NCI-H128 (cell line): ENCODE data around the gene EPS8L3.

Experiments used
- DNase-seq: peaks from one replicate; lab custom pipeline; 2025; ENCODE audit not compliant: unreplicated experiment; lab: John Stamatoyannopoulos, UW

EPS8L3 gene

DNA sequence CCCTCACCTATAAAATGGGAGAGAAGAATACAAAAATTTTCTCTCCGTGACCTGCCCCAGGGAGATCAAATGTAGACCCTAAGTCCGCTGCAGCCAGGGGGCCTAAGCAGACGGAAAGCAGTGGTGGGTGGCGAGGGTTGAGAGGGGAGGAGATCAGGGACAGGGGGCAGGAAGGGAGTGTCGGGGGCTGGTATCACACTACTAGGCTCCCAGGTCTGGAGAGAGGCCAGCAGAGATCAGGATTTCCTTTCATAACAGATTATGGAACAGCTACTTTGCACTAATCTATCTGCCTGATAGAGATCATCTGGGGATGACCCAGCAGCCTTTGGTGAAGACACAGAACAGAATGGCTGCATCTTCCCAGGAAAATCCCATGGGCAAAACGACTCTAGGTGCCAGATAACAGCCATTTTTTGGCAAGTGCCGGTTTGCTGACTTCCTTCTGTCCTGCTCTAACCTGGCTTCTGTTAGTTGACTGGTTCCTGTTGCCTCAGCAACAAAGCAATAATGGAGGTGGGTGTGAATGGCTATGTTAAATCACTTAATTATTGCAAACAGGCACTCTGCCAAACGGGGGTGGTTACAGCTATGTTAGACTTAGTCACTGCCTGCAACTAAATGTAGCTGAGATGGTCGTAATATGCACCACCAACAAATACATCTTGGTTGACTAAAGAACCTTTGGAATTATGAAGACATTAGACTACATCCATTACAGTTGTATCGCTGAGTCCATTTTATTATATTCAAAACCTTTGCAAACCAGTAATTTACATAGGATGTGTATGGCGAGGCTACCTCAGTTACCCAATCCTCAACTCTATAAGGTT, 30.0 kb upstream of the EPS8L3 start:
- no peak for DNase-seq

DNA sequence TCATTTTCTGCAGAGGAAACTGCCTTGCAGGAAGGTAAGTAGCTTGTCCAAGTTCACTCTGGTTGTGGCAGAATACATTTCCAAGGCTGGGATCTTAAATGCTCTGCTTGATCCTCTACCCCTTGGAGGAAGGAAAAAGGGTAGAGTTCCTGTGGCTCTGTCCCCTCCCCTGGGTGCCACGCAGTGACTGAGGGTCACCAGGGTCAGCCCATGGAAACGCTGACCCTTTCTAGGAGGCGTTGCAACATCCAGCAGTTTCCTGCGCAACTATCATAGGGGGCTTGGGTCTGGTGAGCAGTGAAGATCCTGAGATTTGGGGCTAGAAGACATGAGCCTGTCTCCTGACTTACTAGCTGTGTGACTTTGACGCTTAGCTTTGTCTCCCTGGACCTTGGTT, 29.4 kb upstream of the EPS8L3 start:
- DNase-seq = no peak

DNA sequence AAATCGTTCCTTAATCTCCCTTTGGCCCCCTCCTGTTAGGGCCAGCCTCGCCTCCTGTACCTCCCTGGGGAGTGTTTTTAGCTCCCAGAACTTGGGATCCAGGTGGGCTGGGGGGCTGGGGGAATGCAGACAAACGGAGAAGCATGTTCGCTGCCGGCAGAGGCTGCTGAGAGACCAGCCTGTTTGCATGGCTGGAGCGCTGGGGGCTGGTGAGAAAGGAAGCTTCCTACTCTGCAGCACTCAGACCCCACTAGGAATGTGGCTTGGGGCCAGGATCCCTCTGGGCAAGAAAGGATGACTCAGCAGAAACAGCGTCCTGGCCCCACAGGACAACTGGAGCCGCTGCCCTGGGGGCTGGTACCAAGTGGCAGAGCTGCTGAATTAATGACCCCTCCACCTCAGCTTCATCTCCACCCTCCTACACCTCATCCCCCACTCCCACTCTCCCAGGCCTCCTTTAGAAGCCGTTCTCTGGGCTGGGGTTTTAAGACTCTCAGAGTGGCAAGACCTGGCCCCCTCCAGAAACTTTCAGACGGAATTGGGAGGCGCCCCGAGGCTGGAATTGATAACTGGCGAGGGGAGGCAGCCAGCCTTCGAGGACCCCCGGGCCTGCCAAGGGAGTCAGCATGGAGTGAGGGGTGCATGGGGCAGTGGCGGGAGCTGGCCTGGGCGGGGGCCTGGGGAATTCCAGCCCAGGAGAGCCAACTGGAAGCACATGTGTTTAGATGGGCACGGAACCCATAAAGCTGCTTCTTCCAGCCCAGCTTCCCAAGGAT, 28.5 kb upstream of the EPS8L3 start:
- no peak for DNase-seq

DNA sequence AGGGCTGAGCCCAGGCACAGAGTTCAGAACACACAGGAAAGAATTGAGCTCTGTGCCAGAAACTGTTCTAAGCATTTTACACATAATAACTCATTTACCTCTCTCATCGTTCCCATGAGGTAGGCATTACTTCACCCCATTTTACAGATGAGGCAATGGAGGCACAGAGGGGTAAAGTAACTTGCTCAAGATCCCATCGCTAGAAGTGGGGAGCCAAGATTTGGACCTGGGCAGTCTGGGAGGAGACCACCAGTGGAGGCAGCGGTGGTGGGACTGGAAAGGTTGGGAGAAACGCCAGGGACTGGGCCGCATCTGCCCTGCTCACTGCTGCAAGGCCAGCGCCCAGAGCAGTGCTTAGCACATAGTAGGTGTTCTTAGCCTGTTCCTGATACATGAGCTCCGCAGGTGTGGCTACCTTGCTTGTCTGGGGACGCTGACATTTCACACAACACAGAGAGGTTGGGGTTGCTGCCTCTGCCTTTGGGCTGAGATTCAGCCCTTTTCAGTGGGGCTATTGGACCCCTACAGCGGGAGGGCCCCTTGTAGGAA, 27.8 kb upstream of the EPS8L3 start:
- no peak for DNase-seq

DNA sequence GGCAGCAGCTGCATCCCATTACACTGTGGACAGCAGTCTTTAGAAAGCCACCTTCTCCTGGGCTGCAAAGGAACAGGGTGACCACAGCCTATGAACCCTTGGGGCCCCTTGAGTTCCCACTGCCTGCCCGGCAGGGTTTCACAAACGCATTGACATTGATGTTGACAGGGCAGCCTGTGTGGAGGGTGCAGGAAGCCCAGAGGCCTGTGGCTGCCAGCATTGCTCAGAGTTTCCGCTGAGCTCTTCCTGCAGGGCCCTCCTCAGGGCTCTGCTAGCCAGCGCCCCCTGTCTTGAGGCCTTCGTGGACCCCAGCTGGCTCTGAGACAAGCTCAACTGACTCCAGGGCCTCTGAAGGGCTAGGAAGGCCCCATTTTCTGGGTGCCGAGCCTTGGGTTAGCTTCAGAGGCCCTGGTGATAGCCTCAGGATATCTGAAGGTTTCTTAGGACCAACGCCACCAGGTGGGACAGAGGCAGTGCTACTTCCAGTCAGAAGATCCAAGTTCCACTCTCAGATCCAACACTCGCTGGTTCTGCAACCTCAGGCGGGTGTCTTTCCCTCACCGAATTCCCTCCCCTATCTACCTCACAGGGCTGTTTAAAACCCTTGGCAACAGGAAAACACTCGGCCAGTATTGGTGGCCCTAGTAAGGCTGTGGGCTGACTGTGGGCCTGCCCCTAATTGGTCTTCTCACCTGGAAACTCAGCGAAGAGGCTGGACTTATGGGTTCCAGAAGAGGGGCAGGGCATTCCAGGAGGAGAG, 27.2 kb upstream of the EPS8L3 start:
- no peak for DNase-seq

DNA sequence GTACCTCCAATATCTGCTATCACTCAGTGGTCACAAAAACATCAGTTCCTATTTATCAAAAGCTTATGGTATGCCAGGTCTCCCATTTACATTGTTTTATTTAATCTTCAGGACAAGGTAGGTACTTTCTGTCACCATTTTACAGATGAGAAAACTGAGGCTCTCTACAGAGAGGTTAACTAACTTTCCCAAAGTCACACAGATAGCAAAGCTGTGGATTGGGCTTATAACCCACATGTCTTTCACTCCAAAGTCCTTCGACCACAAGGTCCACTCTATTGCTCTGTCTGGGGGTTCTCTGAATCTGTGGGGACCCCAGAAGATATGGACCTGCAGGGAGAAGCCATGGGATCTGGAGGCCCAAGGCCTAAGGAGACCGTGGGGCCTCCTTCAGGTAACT, 26.6 kb upstream of the EPS8L3 start:
- no peak for DNase-seq

DNA sequence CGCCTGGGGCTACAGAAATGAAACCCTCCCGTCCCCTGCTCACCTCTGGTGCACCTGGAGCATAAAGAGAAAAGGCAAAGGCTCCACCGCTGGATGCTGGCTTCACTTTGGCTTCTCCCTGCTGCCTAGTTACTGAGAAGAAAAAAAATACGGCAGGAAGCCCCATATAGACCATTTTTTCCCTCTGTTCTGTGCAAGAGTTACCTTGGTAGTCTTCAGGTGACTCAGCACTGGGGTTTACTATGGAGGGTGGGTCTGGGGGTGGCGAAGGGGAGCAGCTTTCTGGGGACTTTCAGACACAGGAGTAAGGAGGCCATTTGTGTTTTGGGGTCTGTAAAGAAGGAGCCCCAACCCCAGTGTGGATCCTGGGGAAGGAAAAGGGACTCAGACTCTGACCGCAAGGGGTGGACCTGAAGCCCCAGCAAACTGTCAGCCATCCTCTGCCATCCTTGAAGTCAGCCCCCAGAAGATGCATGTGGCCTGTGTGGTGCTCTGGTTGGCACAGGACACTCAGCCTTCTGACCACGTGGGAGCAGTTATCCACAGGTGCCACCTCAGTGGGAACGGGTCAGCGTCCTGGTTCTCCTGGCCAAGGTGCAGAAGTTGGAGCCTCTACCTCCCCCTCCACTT, 25.9 kb upstream of the EPS8L3 start:
- DNase-seq = no peak

DNA sequence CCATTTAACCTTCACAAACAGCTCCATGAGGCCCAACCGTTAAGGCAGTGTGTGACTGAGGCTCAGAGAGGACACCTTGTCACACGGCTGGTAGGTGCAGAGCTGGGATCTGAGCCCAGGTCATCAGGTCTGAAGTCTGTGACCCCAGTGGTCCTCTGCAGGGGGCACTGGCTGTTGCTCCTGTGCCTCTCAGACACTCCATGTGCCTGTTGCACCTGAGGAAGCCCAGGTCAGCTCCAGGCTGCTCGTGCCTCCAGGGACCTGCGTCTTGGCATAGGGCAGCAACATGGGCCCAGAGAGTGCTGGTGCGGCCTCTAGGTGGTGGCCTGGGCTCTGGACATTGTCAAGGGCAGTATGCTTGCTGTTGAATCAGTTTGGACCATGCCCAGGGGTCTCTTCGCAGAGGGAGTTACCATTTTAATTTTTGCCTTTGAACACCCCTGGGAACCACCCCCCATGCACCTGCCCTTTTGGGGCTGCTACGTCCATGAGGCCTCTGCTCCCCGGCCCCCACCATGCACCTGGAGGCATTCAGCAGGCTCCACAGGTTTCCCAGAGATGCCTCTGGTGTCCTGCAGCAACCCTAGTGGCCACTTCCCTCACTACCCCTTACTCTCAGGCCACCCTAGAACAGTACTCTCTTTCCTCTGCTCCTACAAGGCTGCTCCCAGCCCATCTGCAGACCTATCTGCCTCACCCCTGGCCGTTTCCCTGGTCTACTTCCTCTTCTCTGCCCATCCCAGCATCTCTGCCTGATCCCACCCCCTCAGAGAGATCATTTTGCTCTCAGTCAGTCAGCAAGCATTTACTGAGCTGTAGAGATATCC, 25.2 kb upstream of the EPS8L3 start:
- no peak for DNase-seq

DNA sequence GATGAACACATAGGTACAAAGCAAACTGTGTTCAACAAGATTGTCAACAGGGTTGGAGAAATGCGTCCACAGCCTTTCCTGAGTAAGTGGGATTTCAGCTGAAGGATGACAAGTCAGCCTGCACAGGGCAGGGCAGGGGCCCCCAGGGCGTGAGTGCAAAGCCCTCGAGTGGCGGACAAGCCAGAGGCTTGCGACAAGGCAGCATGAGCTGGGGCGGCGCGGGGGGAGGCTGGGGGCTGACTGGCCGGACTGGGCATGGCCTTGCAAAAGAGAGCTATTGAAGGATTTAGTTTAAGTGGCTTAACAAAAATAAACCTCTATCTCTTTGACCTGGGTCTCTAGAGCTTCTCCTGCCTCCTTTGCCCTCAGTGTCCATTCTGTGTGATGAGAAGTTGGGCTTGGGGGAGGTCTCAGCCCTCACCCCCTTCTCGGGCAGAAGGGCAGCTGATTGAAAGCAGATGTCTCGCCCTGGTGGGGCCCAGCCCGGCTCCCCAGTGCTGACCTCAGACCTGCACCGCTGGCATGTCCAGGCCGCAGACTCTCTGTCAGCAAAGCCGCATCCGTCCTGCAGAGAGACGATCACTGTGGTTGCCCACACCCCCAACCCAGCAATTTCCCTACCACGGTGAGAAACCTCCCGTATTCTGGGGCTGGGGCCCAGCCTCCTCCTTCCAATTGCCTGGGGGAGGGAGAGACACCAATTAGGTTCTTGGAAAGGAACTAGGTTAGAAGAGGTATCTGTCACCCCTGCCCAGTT, 24.3 kb upstream of the EPS8L3 start:
- DNase-seq = no peak

DNA sequence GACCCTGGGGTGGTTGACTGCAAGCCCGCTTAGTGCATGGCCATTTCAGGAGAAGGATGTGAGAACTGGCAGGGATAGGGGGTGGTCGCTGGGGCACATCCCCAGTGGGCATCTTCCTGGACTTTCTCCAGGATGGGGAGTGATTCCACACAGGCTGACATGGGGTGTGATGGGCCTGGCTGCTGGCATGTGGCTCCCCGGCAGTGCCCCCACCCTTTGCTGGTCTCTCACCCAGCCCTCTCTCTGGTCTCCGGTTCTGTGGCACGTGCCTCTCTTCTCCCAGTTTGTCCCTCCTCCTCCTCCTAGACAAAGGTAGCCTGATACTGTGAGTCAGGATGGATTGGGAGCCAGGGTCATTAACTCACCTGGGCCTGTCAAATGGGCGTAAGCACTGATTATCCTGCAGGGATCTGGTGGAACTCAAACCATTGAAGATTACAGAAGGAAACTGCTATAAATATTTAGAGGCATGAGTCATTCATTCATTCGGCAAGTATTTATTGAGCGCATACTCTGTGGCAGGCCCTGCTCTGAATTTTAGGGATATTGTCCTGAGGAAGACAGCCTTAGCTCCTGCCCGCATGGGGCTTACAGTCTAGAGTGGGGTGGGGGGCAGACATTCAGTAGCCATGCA, 23.6 kb upstream of the EPS8L3 start:
- DNase-seq = no peak

DNA sequence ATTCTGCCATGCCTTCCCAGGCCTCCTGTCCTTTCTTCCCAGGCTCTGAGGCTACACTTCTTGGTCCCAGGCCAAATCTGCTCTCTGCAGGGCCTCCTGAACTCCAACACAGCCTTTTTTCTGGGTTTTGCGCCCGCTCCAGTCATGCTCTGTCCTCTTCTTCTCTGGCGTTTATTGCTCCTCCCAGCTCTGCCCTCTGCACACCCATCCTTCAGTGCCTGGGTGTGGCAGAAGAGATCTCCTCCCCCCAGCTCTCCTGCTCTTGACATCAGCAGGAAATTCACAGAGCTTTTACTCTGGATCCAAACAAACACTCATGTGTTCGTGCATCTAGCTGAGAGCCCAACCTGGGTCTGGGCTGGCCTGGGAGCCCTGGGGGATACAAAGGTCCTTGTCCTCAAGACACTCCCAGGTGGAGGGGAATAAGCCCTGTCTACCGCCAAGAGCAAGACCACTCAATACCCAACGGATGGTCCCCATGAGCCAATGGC, 22.9 kb upstream of the EPS8L3 start:
- DNase-seq = no peak

DNA sequence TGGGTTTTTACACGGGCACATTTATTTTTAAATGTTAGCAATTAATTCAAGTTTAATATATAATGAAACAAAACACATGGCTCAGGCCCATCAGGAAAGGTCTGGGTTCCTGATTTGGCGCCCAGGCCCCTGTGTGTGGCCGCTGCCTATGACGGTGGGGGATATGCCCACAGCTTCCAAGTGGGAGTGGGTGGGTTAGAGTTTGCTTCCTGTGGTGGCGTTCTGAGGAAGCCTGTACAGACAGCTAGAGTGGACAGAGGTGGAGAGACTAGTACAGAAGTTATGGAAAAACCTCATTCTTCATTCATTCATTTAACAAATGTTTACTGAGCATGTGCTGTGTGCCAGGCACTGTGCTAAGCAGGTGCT, 22.4 kb upstream of the EPS8L3 start:
- DNase-seq = no peak

DNA sequence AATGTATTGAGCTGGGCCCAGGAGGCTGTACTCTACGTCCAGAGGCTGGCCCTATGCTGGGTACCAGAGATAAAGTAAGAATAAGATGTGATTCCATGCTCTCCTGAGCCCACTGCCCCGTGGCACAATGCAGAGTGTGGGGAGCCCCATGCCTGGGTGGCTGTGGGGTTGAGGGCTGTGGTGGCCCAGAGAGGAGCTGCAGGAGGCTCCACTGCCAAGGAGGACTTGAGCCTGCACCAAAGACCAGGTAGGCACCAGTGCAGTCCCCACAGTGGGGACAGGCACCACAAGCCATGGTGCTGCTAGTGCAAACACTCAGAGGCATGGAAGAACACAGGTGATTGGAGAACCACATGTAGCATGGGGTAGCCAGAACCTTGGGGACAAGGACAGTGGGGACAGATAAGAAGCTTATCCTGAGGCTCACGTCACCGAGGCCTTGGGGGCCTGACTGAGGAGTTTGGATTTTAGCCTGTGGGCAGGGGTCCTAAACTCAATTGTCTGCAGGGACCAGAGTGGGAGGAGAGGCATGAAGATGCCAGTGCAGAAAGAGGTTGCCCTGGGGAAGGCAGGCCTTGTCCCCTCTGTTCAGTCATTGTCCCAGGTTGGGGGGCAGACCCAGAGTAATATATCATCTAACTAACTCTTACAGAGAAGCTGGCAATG, 21.9 kb upstream of the EPS8L3 start:
- no peak for DNase-seq

DNA sequence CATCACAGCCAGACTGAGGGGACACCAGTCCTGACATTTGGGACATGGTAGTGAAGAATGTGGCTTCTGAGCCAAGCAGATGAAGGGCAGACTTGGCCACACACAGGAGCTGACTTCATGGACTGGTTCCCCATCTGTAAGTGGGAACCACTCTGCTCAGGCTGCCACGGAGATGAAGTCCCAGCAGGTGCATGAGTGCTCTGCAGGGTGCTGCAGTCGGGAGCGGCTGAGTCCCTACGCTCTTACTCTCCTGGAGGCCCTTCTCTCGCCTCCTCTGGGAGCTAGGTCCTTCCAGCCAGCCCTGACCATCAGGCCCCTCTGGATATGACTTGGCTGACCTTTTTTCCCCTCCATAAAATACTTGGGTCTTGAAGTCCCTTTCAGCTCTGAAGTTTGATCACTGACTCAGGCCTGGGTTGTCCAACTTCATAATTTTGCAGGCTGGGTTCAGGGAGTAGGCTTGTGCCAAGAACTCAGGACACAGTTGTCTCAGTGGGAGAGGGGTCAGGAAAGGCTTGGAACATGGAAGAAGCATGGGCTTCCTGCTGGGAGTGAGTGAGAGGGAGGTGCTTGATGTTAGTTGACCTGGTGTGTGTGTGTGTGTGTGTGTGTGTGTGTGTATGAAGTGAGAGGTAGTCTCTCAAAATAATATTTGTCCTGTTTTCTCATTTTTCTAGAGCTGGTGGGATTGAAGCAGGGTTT, 21.0 kb upstream of the EPS8L3 start:
- DNase-seq = no peak

DNA sequence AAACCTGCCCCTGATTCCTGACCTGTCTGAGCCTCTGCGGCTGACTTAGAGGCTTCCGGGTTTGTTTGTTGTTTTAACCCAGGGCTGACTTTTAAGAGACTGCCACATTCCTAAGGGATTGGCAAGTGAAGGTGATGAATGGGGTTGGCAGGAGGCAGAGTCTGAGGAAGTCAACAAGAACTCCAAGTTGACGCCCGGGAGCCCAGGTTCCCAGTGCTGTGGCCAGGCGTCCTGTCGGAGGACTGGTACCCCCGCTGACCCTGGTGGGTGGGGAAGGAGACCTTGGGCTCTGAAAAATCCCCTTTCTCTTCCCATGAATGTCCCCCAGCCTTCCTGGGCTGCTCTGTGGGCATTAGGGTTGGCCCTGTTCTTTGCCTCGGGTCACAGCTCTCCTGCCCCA, 19.7 kb upstream of the EPS8L3 start:
- no peak for DNase-seq

DNA sequence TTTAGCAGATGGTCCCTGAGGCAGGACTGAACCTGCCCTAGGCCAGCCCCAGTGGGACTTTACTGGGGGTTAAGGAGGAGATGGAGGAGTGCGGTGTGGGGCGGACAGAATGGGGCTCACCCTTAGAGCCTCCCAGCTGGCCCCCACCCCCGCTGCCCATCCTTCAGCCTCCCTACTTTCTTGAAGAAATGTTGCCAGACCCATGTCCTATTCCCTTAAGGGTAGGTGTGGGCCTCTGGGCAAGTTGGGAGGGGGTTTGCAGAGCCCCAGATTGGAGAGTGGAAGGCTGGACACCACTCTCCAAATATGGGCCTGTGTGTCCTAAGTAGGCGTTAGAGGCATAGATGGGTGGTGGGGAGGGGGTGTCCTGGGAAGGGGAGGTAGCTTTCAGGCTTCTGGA, 19.2 kb upstream of the EPS8L3 start:
- DNase-seq = no peak

DNA sequence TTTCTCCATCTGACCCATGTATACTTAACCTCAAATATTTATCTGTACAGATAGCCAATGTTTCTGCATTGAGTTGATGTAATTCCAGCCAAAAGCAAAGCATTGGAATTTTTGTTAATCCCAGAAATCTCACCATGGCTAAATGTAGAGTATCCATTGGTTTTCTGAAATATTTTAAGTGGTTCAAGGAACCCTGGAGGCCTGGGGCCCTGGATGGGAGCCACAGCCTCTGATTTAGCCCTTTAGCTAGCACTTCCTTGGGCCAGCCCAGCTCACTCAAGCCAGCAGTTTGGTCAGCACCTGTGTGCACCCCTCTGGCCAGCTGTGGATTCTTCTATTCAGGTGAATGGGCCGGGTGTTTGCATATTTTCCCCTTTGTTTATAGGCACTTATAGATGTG, 18.8 kb upstream of the EPS8L3 start:
- no peak for DNase-seq

DNA sequence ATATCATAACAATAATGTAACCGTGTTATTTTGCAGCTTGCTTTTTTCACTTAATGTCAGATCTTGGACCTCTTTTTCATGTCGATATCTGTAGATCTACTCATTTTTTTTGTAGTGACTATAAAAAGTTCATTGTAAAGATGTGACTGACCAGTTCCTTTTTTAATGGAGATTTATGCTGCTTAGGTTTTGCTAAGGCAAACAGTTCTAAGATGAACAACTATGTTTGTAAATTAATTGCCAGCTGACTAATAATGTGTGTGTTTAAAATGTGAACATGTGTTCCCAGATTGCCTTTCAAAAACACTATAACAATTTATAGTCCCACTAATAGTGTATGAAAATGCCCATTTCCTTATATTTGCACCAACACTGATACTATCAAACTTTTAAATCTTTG, 18.1 kb upstream of the EPS8L3 start:
- no peak for DNase-seq
